Upper lobe of left lung (tissue), 4 donors: ENCODE data around the gene SRGAP2C.
"Not testable (repeated sequence)": the region's sequence is repeated elsewhere in the genome, so short reads cannot be mapped to it uniquely, and the experiment has no call there.

Experiments
- CTCF ChIP-seq, 6 experiments: fragments of 450-650 bp in 4 of 6; fragments of 200-600 bp in 2 of 6; sonication (generic) in 2 of 6; IDR thresholded peaks; one replicate each; pipeline ENCODE4 v1.5.1; 2016 to 2019; ENCODE audit warnings: antibody characterized with exemption in 6 of 6
- EP300 ChIP-seq, 4 donors: sonication (generic); formaldehyde crosslinking; IDR thresholded peaks; one replicate each; pipeline ENCODE4 v1.5.1; 2017; ENCODE audit warnings: antibody characterized with exemption in 4 of 4, control low read depth in 2 of 4

- not testable (repeated sequence) for TF ChIP-seq CTCF, EP300 (IDR thresholded peaks at IDR 0.05)
Observed at GRCh38 chr1:121275435-121275834, 90.7 kb downstream of the SRGAP2C start.
